Activated CD4-positive, alpha-beta memory T cell treated with anti-CD3 and anti-CD28 coated beads, Interleukin-2, amount 10 ng/mL, durations not matched to agents 7 days and 5 days (primary cell): ENCODE data around the gene SLCO2B1. TPM values are rescaled to one million over a fixed set of nuclear protein-coding genes. Genes with fewer than 3 reads are reported as not detected.
A peak's percentile ranks its signal among the peaks of the same experiment; 100 is the strongest.

ENCODE experiments used
- CTCF ChIA-PET: fragments of 350-600 bp; sonication (Branson Sonifier 250); formaldehyde crosslinking; loops from one replicate; lab custom pipeline; 2021; ENCODE audit warnings: antibody characterized with exemption, inconsistent platforms; lab: Charles Lee
- POLR2A ChIA-PET: fragments of 350-600 bp; sonication (Branson Sonifier 250); formaldehyde crosslinking; loops from one replicate; lab custom pipeline; 2021; ENCODE audit warnings: antibody characterized with exemption; lab: Charles Lee
- DNase-seq: peaks from one replicate; pipeline ENCODE4 v3.0.0-alpha.2; 2020
- H3K27ac Mint-ChIP-seq: one replicate; pipeline ENCODE4 v1.8.0; 2021; ENCODE audit warnings: mild to moderate bottlenecking, mixed read lengths
- H3K27me3 Mint-ChIP-seq: one replicate; pipeline ENCODE4 v1.8.0; 2021; ENCODE audit warnings: mixed read lengths
- H3K36me3 Mint-ChIP-seq: one replicate; pipeline ENCODE4 v1.8.0; 2021; ENCODE audit warnings: low read depth, mixed read lengths
- H3K4me1 Mint-ChIP-seq: one replicate; pipeline ENCODE4 v1.8.0; 2021; ENCODE audit warnings: mixed read lengths
- H3K4me3 Mint-ChIP-seq: one replicate; pipeline ENCODE4 v1.8.0; 2021; ENCODE audit warnings: mild to moderate bottlenecking, mixed read lengths
- H3K9me3 Mint-ChIP-seq: one replicate; pipeline ENCODE4 v1.8.0; 2021; ENCODE audit warnings: mixed read lengths
- total RNA-seq, 2 experiments: library from RNA; stranded (reverse); gene quantifications; one replicate each; pipeline ENCODE4 v1.2.3, GENCODE V29; 2021

SLCO2B1 gene
- total RNA-seq, 2 experiments from 2014 or later = 0.23 to 0.30 TPM

GRCh38 chr11:75200531-75200930 lies 49.6 kb downstream of the SLCO2B1 start:
- Mint-ChIP-seq H3K36me3 (no peaks in the 10 kb centered on the region), H3K27me3 (peaks cover 8% of the 10 kb centered on the region), H3K4me1 (no peaks in the 10 kb centered on the region), H3K4me3 (no peak overlapping the region), H3K9me3 (no peaks in the 10 kb centered on the region), H3K27ac (no peak overlapping the region)
- CTCF ChIA-PET = interaction anchor here (15.0 kb wide), 1 partner anchor 58 kb away, joined by 581 read pairs; no protein-coding TSS in a partner anchor
- DNase-seq = no peak
- POLR2A ChIA-PET = no interaction called here

DNA sequence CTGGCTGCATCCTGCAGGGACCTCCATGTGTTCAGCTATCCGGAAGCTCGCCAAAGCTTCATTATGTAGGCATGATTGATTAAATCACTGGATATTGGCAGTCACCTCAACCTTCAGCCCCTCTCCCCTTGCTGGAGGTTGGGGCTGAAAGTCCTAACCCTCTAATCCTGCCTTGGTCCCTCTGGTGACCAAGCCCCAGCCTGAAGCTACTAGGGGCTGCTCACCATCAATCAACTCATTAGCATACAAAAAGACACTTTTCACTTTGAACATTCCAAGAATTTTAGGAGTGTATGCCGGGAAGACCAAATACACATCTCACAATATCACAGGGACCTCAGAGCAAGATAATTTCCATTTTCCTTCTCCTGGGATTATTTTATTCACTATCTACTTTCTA lies 50.9 kb downstream of the SLCO2B1 start:
- POLR2A ChIA-PET = no interaction called here
- no peak overlapping the region for H3K4me3 Mint-ChIP-seq
- DNase-seq = no peak
- H3K27ac Mint-ChIP-seq = no peak overlapping the region
- no peaks in the 10 kb centered on the region for H3K9me3 Mint-ChIP-seq
- no peaks in the 10 kb centered on the region for H3K4me1 Mint-ChIP-seq
- no peaks in the 10 kb centered on the region for H3K36me3 Mint-ChIP-seq
- H3K27me3 Mint-ChIP-seq = peaks cover 7% of the 10 kb centered on the region
- CTCF ChIA-PET = interaction anchor here (0.6 to 15.0 kb wide), 3 partner anchors 36 to 271 kb away, joined by 3 to 581 read pairs (median 36); no protein-coding TSS in a partner anchor

DNA sequence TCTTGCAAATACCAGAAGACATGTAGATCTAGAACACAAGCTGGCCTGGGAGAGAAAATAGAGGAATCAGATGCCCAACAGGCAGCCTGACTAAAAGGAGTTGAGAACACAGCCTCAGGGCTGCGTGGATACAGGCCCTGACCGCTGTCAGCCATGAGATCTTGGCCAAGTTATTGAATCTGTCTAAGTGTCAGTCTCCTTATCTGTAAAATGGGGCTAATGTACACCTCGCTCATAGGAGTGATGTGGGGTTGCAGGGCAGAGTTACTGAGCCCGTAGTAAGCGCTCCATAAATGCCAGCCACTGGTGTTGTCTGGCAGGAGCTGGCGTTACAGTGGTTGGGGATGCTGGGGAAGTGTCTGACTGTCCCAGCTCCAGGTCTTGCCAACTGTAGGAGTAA lies 51.3 kb downstream of the SLCO2B1 start:
- CTCF ChIA-PET = interaction anchor here (0.6 to 15.0 kb wide), 4 partner anchors 37 to 271 kb away, joined by 3 to 581 read pairs (median 20); no protein-coding TSS in a partner anchor
- no peak overlapping the region for H3K27ac Mint-ChIP-seq
- H3K27me3 Mint-ChIP-seq = peaks cover 9% of the 10 kb centered on the region
- DNase-seq = no peak
- H3K9me3 Mint-ChIP-seq = no peaks in the 10 kb centered on the region
- H3K4me3 Mint-ChIP-seq = no peak overlapping the region
- H3K36me3 Mint-ChIP-seq = no peaks in the 10 kb centered on the region
- H3K4me1 Mint-ChIP-seq = no peaks in the 10 kb centered on the region
- POLR2A ChIA-PET = no interaction called here

- POLR2A ChIA-PET = no interaction called here
- H3K27me3 Mint-ChIP-seq = peaks cover 11% of the 10 kb centered on the region
These were observed 52.2 kb downstream of the SLCO2B1 start for GRCh38 chr11:75203138-75203537.

GRCh38 chr11:75203641-75204011 lies 52.7 kb downstream of the SLCO2B1 start:
- H3K27me3 Mint-ChIP-seq = peaks cover 10% of the 10 kb centered on the region
- no peaks in the 10 kb centered on the region for H3K4me1 Mint-ChIP-seq
- ChIA-PET CTCF (interaction anchor here (1.2 to 15.0 kb wide), 5 partner anchors 38 to 273 kb away, joined by 4 to 581 read pairs (median 25); partner anchors contain the start of gene TPBGL), POLR2A (no interaction called here)
- H3K27ac Mint-ChIP-seq = no peak overlapping the region
- H3K36me3 Mint-ChIP-seq = no peaks in the 10 kb centered on the region
- H3K9me3 Mint-ChIP-seq = no peaks in the 10 kb centered on the region
- DNase-seq = no peak
- no peak overlapping the region for H3K4me3 Mint-ChIP-seq

More at GRCh38 chr11:75203138-75203537, 52.2 kb downstream of the SLCO2B1 start:
- Mint-ChIP-seq H3K9me3 (no peaks in the 10 kb centered on the region), H3K4me3 (no peak overlapping the region), H3K36me3 (no peaks in the 10 kb centered on the region), H3K4me1 (no peaks in the 10 kb centered on the region), H3K27ac (no peak overlapping the region)
- no peak for DNase-seq
- CTCF ChIA-PET = interaction anchor here (1.2 to 15.0 kb wide), 4 partner anchors 45 to 272 kb away, joined by 4 to 581 read pairs (median 24); no protein-coding TSS in a partner anchor

GRCh38 chr11:75204012-75204674 lies 53.2 kb downstream of the SLCO2B1 start:
- CTCF ChIA-PET = interaction anchor here (0.6 to 15.0 kb wide), 38 partner anchors 9 to 281 kb away, joined by 3 to 581 read pairs (median 6); partner anchors contain the start of genes NEU3, SLCO2B1 and TPBGL
- Mint-ChIP-seq H3K4me3 (no peak overlapping the region), H3K4me1 (no peaks in the 10 kb centered on the region), H3K36me3 (no peaks in the 10 kb centered on the region), H3K27ac (no peak overlapping the region), H3K9me3 (no peaks in the 10 kb centered on the region), H3K27me3 (peaks cover 7% of the 10 kb centered on the region)
- DNase-seq = no peak
- POLR2A ChIA-PET = interaction anchor here (1.0 to 2.1 kb wide), 4 partner anchors 29 to 64 kb away, joined by 3 to 15 read pairs (median 6); no protein-coding TSS in a partner anchor

DNA sequence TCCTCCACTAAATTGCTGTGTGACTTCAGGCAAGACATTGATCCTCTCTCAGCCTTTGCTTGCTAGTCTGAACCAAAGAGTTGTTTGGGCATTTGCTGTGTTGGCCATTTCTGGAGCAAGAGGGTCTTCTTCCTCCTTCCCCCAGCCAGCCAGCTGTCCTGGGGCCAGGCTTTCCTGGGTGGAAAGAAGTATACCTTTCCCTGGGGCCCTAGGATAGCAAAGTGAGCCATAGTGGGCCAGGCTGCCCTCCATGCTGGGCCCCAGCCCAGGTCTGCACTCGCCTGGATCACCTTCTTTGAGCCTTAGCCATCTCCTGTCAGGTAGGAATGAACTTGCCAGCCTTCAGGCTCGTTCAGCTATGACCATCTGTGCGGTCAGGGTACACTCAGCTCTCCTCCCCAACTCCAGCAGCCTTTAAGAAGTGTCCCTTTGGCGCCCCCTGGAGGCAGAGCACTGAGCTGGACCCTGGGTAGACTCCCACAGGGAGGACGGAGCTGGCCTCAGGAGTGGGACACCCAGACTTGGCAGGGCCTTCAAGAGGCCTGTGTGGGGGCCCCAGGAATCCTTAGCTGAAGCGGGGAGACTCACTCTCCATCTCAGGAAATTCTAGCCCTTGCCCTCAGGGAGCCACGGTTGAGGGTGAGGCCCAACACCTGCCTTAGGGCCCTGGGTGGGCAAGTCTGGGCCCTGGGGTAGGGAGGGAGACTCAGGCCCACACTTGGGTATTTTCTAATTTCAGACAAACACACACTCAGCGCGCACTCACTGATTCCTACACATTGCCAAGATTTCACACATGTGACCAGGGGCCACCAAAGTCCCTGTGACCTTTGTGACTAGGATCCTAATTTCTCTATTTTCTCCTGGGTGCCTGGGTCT lies 54.0 kb downstream of the SLCO2B1 start:
- Mint-ChIP-seq H3K4me3 (no peak overlapping the region), H3K36me3 (no peaks in the 10 kb centered on the region), H3K4me1 (no peaks in the 10 kb centered on the region), H3K27ac (no peak overlapping the region), H3K9me3 (no peaks in the 10 kb centered on the region), H3K27me3 (peaks cover 6% of the 10 kb centered on the region)
- CTCF ChIA-PET = interaction anchor here (0.6 to 15.0 kb wide), 44 partner anchors 9 to 282 kb away, joined by 3 to 581 read pairs (median 4); partner anchors contain the start of genes NEU3, SLCO2B1 and TPBGL
- DNase-seq = peak; percentile 87
- POLR2A ChIA-PET = interaction anchor here (1.0 to 2.1 kb wide), 5 partner anchors 9 to 64 kb away, joined by 3 to 15 read pairs (median 4); no protein-coding TSS in a partner anchor

DNA sequence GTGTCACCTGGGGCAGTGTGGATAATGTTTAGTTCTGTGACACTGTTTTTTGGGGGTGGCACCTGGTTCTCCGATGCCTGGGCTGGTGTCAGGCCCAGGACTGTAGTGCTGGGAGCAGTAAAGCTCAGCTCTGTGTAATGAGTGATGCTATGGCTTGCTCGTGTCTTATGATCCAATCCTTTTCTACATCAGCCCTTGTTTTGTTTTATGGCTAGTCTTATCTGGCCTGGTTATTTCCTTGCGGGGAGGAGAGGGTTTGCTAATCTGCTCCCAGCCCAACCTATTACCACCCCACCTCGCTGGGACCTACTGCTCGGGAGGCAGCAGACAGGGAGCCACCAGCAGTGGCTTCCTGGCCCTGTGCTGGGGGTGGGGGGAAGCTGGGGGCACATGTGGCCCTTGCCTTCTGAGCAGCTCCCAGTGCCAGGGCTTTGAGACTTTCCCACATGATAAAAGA lies 54.7 kb downstream of the SLCO2B1 start:
- no peak overlapping the region for H3K4me3 Mint-ChIP-seq
- no peaks in the 10 kb centered on the region for H3K9me3 Mint-ChIP-seq
- no peak for DNase-seq
- ChIA-PET POLR2A (interaction anchor here (1.0 to 2.1 kb wide), 4 partner anchors 10 to 65 kb away, joined by 3 to 15 read pairs (median 7); no protein-coding TSS in a partner anchor), CTCF (interaction anchor here (0.7 to 15.0 kb wide), 40 partner anchors 9 to 282 kb away, joined by 3 to 581 read pairs (median 6); partner anchors contain the start of genes NEU3, SLCO2B1 and TPBGL)
- peaks cover 9% of the 10 kb centered on the region for H3K27me3 Mint-ChIP-seq
- H3K36me3 Mint-ChIP-seq = no peaks in the 10 kb centered on the region
- no peak overlapping the region for H3K27ac Mint-ChIP-seq
- H3K4me1 Mint-ChIP-seq = no peaks in the 10 kb centered on the region

- POLR2A ChIA-PET = interaction anchor here (1.2 kb wide), 1 partner anchor 33 kb away, joined by 3 read pairs; no protein-coding TSS in a partner anchor
- Mint-ChIP-seq H3K4me1 (no peaks in the 10 kb centered on the region), H3K4me3 (no peak overlapping the region), H3K36me3 (no peaks in the 10 kb centered on the region), H3K27ac (no peak overlapping the region), H3K27me3 (peaks cover 18% of the 10 kb centered on the region), H3K9me3 (no peaks in the 10 kb centered on the region)
- no peak for DNase-seq
- CTCF ChIA-PET = interaction anchor here (0.7 to 15.0 kb wide), 2 partner anchors 63 to 66 kb away, joined by 3 to 581 read pairs; no protein-coding TSS in a partner anchor
These were observed 57.5 kb downstream of the SLCO2B1 start for GRCh38 chr11:75208446-75208845.

- peaks cover 4% of the 10 kb centered on the region for H3K4me1 Mint-ChIP-seq
- H3K36me3 Mint-ChIP-seq = no peaks in the 10 kb centered on the region
- no peaks in the 10 kb centered on the region for H3K9me3 Mint-ChIP-seq
- no peak overlapping the region for H3K27ac Mint-ChIP-seq
- no peak overlapping the region for H3K4me3 Mint-ChIP-seq
- CTCF ChIA-PET = interaction anchor here (0.7 to 15.0 kb wide), 3 partner anchors 45 to 70 kb away, joined by 3 to 581 read pairs (median 3); no protein-coding TSS in a partner anchor
- DNase-seq = no peak
- H3K27me3 Mint-ChIP-seq = peaks cover 27% of the 10 kb centered on the region
- POLR2A ChIA-PET = no interaction called here
These were observed 61.5 kb downstream of the SLCO2B1 start for GRCh38 chr11:75212411-75212810.

DNA sequence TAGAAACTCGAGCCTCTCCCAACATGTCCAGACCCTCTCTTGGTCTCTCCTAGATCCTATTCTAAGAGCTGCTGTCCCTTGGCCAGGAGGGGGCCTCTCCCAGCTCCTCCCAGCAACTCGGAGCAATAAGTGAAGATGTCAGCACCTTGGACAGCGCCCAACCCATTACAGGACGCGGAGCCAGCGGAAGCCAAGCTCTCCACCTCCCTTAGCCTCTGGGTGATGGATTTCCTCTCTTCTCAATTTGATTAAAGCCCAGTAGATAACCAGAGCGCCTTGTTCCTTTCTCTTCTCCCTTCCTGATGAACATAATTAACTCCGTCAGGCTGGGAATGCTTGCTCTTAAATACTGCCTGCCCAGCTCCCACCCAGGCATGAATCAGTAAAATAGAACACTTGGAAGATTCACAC lies 63.5 kb downstream of the SLCO2B1 start:
- peak; percentile 86 for DNase-seq
- Mint-ChIP-seq H3K36me3 (no peaks in the 10 kb centered on the region), H3K27me3 (peaks cover 33% of the 10 kb centered on the region), H3K4me3 (no peak overlapping the region), H3K4me1 (peaks cover 4% of the 10 kb centered on the region), H3K9me3 (no peaks in the 10 kb centered on the region), H3K27ac (no peak overlapping the region)
- CTCF ChIA-PET = interaction anchor here (0.7 to 1.9 kb wide), 9 partner anchors 9 to 98 kb away, joined by 3 to 27 read pairs (median 6); partner anchors contain the start of gene TPBGL
- POLR2A ChIA-PET = interaction anchor here (0.7 to 1.0 kb wide), 2 partner anchors 26 to 74 kb away, joined by 3 read pairs; partner anchors contain the start of gene TPBGL

GRCh38 chr11:75214843-75215242 lies 63.9 kb downstream of the SLCO2B1 start:
- DNase-seq = no peak
- POLR2A ChIA-PET = interaction anchor here (1.0 kb wide), 1 partner anchor 74 kb away, joined by 3 read pairs; no protein-coding TSS in a partner anchor

More at GRCh38 chr11:75214843-75215242, 63.9 kb downstream of the SLCO2B1 start:
- no peaks in the 10 kb centered on the region for H3K9me3 Mint-ChIP-seq
- peaks cover 4% of the 10 kb centered on the region for H3K4me1 Mint-ChIP-seq
- CTCF ChIA-PET = interaction anchor here (0.9 to 1.9 kb wide), 9 partner anchors 10 to 99 kb away, joined by 3 to 27 read pairs (median 6); partner anchors contain the start of gene TPBGL
- H3K27me3 Mint-ChIP-seq = peaks cover 33% of the 10 kb centered on the region
- no peaks in the 10 kb centered on the region for H3K36me3 Mint-ChIP-seq
- no peak overlapping the region for H3K27ac Mint-ChIP-seq
- H3K4me3 Mint-ChIP-seq = no peak overlapping the region
